Measurements from ENCODE around the gene GALE.

GRCh38 chr1:23801876-23802275 is 1.3 kb upstream of the GALE start:
- no peak for TF ChIP-seq CTCF (IDR thresholded peaks at IDR 0.05 in 4 of 5, conservative IDR thresholded peaks at IDR 0.05 in 1 of 5)
- TF ChIP-seq POLR2A (IDR thresholded peaks at IDR 0.05) = no peak
